B cell (primary cell): Measurements from ENCODE around the gene FOXB2. TPM values are rescaled to one million over a fixed set of nuclear protein-coding genes. Genes with fewer than 3 reads are reported as not detected.

Experiments used
- ATAC-seq: fragments of 200-7000 bp; cut with Tn5 transposase; one replicate; pipeline ENCODE4 v1.10.0; 2021; ENCODE audit warnings: low read depth, mild to moderate bottlenecking, moderate number of reproducible peaks, moderate library complexity
- CTCF ChIA-PET: fragments of 350-600 bp; sonication (Branson Sonifier 250); formaldehyde crosslinking; loops from one replicate; lab custom pipeline; 2021; ENCODE audit warnings: antibody characterized with exemption, inconsistent platforms; lab: Charles Lee
- POLR2A ChIA-PET: fragments of 350-600 bp; sonication (Branson Sonifier 250); formaldehyde crosslinking; loops from one replicate; lab custom pipeline; 2021; ENCODE audit warnings: antibody characterized with exemption; lab: Charles Lee
- DNase-seq: peaks from one replicate; pipeline ENCODE4 v3.0.0; 2013
- H2AFZ ChIP-seq: 2 replicates; pipeline ENCODE4 v1.6.1; 2012; ENCODE audit warnings: mild to moderate bottlenecking, low read depth, low read length; ENCODE audit not compliant: insufficient read depth, poor library complexity, severe bottlenecking
- H3K27ac ChIP-seq, 2 donors: 1 replicate in 1 of 2; 2 replicates in 1 of 2; pipeline ENCODE4 v1.5.1; 2012 to 2013; ENCODE audit warnings: low read length in 2 of 2, mild to moderate bottlenecking in 2 of 2, moderate library complexity in 1 of 2
- H3K27me3 ChIP-seq, 4 experiments: fragments of 200-600 bp in 1 of 4; sonication (generic) in 1 of 4; replicated peaks in 1 of 4; 1 replicate in 2 of 4; 2 replicates in 2 of 4; pipeline versions ENCODE4 v1.6.1 to v1.7.0; 2013 to 2016; ENCODE audit warnings: low read length in 3 of 4, mild to moderate bottlenecking in 2 of 4, mixed read lengths in 1 of 4, moderate library complexity in 1 of 4; ENCODE audit not compliant: insufficient read depth in 4 of 4, control insufficient read depth in 3 of 4; ENCODE audit errors: control extremely low read depth in 1 of 4
- H3K36me3 ChIP-seq, 2 experiments: replicated peaks in 1 of 2; 1 replicate in 1 of 2; 2 replicates in 1 of 2; pipeline versions ENCODE4 v1.6.1 to v1.7.1; 2013; ENCODE audit warnings: low read length in 1 of 2; ENCODE audit not compliant: insufficient read depth in 2 of 2, control insufficient read depth in 1 of 2; ENCODE audit errors: control extremely low read depth in 1 of 2, extremely low read depth in 1 of 2
- H3K4me1 ChIP-seq, 2 donors: fragments of 200-600 bp in 1 of 2; sonication (generic) in 1 of 2; 1 replicate in 1 of 2; 2 replicates in 1 of 2; pipeline versions ENCODE4 v1.5.1 to v1.6.1; 2013 to 2017; ENCODE audit warnings: low read length in 2 of 2; ENCODE audit not compliant: control insufficient read depth in 2 of 2, insufficient read depth in 2 of 2
- H3K4me2 ChIP-seq: replicated peaks from 2 replicates; pipeline ENCODE3; 2012; ENCODE audit warnings: mild to moderate bottlenecking, low read depth, low read length; ENCODE audit not compliant: poor library complexity, severe bottlenecking
- H3K4me3 ChIP-seq, 5 experiments: fragments of 200-600 bp in 1 of 5; sonication (generic) in 1 of 5; 1 replicate in 3 of 5; 2 replicates in 2 of 5; pipeline versions ENCODE4 v1.5.1 to v1.7.0; 2011 to 2016; ENCODE audit warnings: low read length in 4 of 5, mild to moderate bottlenecking in 4 of 5, low read depth in 2 of 5, control low read depth in 1 of 5, moderate library complexity in 1 of 5; ENCODE audit not compliant: insufficient read depth in 1 of 5; ENCODE audit errors: control extremely low read depth in 1 of 5, extremely low read depth in 1 of 5
- H3K79me2 ChIP-seq: fragments of 200-600 bp; sonication (generic); one replicate; pipeline ENCODE4 v1.6.0; 2016; ENCODE audit warnings: low read length; ENCODE audit not compliant: control insufficient read depth, insufficient read depth
- H3K9ac ChIP-seq: fragments of 200-600 bp; sonication (generic); 2 replicates; pipeline ENCODE4 v1.6.1; 2017; ENCODE audit warnings: mild to moderate bottlenecking, low read length, moderate library complexity
- H3K9me3 ChIP-seq, 3 donors: one replicate each; pipeline versions ENCODE4 v1.6.1 to v1.7.1; 2013; ENCODE audit warnings: low read length in 2 of 3; ENCODE audit not compliant: control insufficient read depth in 2 of 3, insufficient read depth in 1 of 3; ENCODE audit errors: control extremely low read depth in 1 of 3
- H4K20me1 ChIP-seq: 2 replicates; pipeline ENCODE4 v1.6.0; 2012; ENCODE audit warnings: mild to moderate bottlenecking, low read length; ENCODE audit not compliant: insufficient read depth, control insufficient read depth, poor library complexity, severe bottlenecking
- H3K27ac Mint-ChIP-seq: one replicate; pipeline ENCODE4 v1.8.0; 2021; ENCODE audit warnings: mixed read lengths
- H3K27me3 Mint-ChIP-seq: one replicate; pipeline ENCODE4 v1.8.0; 2021; ENCODE audit warnings: mixed read lengths
- H3K4me1 Mint-ChIP-seq: one replicate; pipeline ENCODE4 v1.8.0; 2021; ENCODE audit warnings: mixed read lengths
- H3K4me3 Mint-ChIP-seq: one replicate; pipeline ENCODE4 v1.8.0; 2021; ENCODE audit warnings: mixed read lengths
- H3K9me3 Mint-ChIP-seq: one replicate; pipeline ENCODE4 v1.8.0; 2022; ENCODE audit warnings: mixed read lengths; ENCODE audit not compliant: insufficient read depth
- CTCF ChIP-seq: fragments of 200-600 bp; IDR thresholded peaks from one replicate; pipeline ENCODE4 v1.8.0; 2022; ENCODE audit warnings: antibody characterized with exemption, mild to moderate bottlenecking
- EZH2 ChIP-seq: IDR thresholded peaks from 2 replicates; pipeline ENCODE4 v1.6.1; 2012; ENCODE audit warnings: borderline replicate concordance, low read depth, mild to moderate bottlenecking, moderate library complexity, low read length; ENCODE audit not compliant: insufficient read depth, poor library complexity, severe bottlenecking
- WGBS: methylation state at CpG from one replicate; pipeline ENCODE4 v1.1.5; 2013; ENCODE audit warnings: missing lambda C conversion rate; ENCODE audit not compliant: insufficient coverage; 5-methylcytosine and 5-hydroxymethylcytosine counted together
- intact Hi-C: fragments of 100-400 bp; cut with micrococcal nuclease; formaldehyde crosslinking; loops from one replicate; pipeline ENCODE4 v1.10.0; 2022
- polyA plus RNA-seq: library from polyadenylated mRNA; depleted of rRNA; stranded (reverse); fragments of >200 nt; gene quantifications from 2 replicates; pipeline ENCODE4 v1.2.3, GENCODE V29; 2012
- total RNA-seq, 2 donors: library from RNA; stranded (reverse); fragments of 120-200 nt in 1 of 2; gene quantifications; 1 replicate in 1 of 2; 2 replicates in 1 of 2; pipeline versions ENCODE4 v1.2.3 to v1.2.4, GENCODE V29; 2013 to 2022

The FOXB2 gene
- total and polyA plus RNA-seq, 2 donors (not counting 1 experiment from before 2014, with no cell fraction given): not detected

- Histone ChIP-seq H3K36me3 (no peaks in the 10 kb centered on the region), H3K4me1 (no peaks in the 10 kb centered on the region), H3K9me3 (peaks cover 0 to 9% (median 0%) of the 10 kb centered on the region in 3 donors), H2AFZ (no peak overlapping the region), H3K4me3 (no peak overlapping the region), H3K27ac (no peak overlapping the region), H3K79me2 (no peaks in the 10 kb centered on the region), H3K27me3 (peaks cover 0 to 23% (median 14%) of the 10 kb centered on the region in 4 experiments), H4K20me1 (no peaks in the 10 kb centered on the region), H3K9ac (no peak overlapping the region), H3K4me2 (no peak overlapping the region)
- Mint-ChIP-seq H3K27me3 (peaks cover 54% of the 10 kb centered on the region), H3K4me1 (no peaks in the 10 kb centered on the region), H3K4me3 (no peak overlapping the region), H3K9me3 (no peaks in the 10 kb centered on the region), H3K27ac (no peak overlapping the region)
- TF ChIP-seq EZH2: no peak
- intact Hi-C loops: no loop called here
- ChIA-PET POLR2A (no interaction called here), CTCF (no interaction called here)
- no peak for ATAC-seq
- DNase-seq: no peak
- 60% methylated on average over 1 of the region's 3 CpGs for WGBS
These were observed 9.0 kb downstream of the FOXB2 start for GRCh38 chr9:77028478-77028877.

- intact Hi-C loops: no loop called here
- peaks cover 44% of the 10 kb centered on the region for H3K27me3 Mint-ChIP-seq
- no peaks in the 10 kb centered on the region for H3K4me1 Mint-ChIP-seq
- ChIA-PET CTCF (no interaction called here), POLR2A (no interaction called here)
- H3K4me3 Mint-ChIP-seq: no peak overlapping the region
- Histone ChIP-seq H3K79me2 (no peaks in the 10 kb centered on the region), H3K4me1 (no peaks in the 10 kb centered on the region), H3K36me3 (no peaks in the 10 kb centered on the region), H3K27me3 (peaks cover 0 to 10% (median 3%) of the 10 kb centered on the region in 4 experiments), H4K20me1 (no peaks in the 10 kb centered on the region), H3K9me3 (no peaks in the 10 kb centered on the region), H3K4me2 (no peak overlapping the region), H3K9ac (no peak overlapping the region), H3K4me3 (no peak overlapping the region), H2AFZ (no peak overlapping the region), H3K27ac (no peak overlapping the region)
- TF ChIP-seq EZH2 (no peak), CTCF (no peak)
- ATAC-seq: no peak
- 100% methylated on average over 1 of the region's 2 CpGs for WGBS
- no peak overlapping the region for H3K27ac Mint-ChIP-seq
- DNase-seq: no peak
- H3K9me3 Mint-ChIP-seq: no peaks in the 10 kb centered on the region
These were observed 10.6 kb downstream of the FOXB2 start for GRCh38 chr9:77030045-77030444.
